Measurements from ENCODE around the gene CTNNA2. TPM values are rescaled to one million over a fixed set of nuclear protein-coding genes. Genes with fewer than 3 reads are reported as not detected.

CTNNA2 gene
- total and polyA plus RNA-seq, 7 donors = 0.03 to 0.36 (median 0.17) TPM; not detected in 4

GRCh38 chr2:80102026-80102425 is 589.2 kb downstream of the CTNNA2 start:
- Histone ChIP-seq H3K27ac (no peak overlapping the region), H3K36me3 (ENCODE audit: insufficient read depth in 1 of 2, low read depth in 1 of 2) (no peaks in the 10 kb centered on the region), H3K27me3 (ENCODE audit: insufficient read depth in 3 of 3, low read length in 2 of 3) (no peaks in the 10 kb centered on the region), H3K4me3 (no peak overlapping the region), H3K9me3 (no peaks in the 10 kb centered on the region), H3K4me1 (no peaks in the 10 kb centered on the region)
- DNase-seq (no peak), ATAC-seq (no peak)
- TF ChIP-seq CTCF (IDR thresholded peaks at IDR 0.05) = no peak
- WGBS, 3 donors = 95 to 100% (median 98%) methylated on average over 1 of the region's 1 CpG
- intact Hi-C loops (cut with DNase I) = no loop called here

- Histone ChIP-seq H3K4me1 (no peaks in the 10 kb centered on the region), H3K9me3 (no peaks in the 10 kb centered on the region), H3K27ac (no peak overlapping the region), H3K27me3 (ENCODE audit: insufficient read depth in 3 of 3, low read length in 2 of 3) (no peaks in the 10 kb centered on the region), H3K36me3 (ENCODE audit: insufficient read depth in 1 of 2, low read depth in 1 of 2) (no peaks in the 10 kb centered on the region), H3K4me3 (no peak overlapping the region)
- no peak for DNase-seq
- TF ChIP-seq CTCF (IDR thresholded peaks at IDR 0.05) = no peak
- 75 to 76% (median 76%) methylated on average over 7 of the region's 7 CpGs for WGBS, 3 donors
- no peak for ATAC-seq
- intact Hi-C loops (cut with DNase I) = no loop called here
Observed at GRCh38 chr2:80105015-80105640, 592.3 kb downstream of the CTNNA2 start.

GRCh38 chr2:80111185-80111584 is 598.3 kb downstream of the CTNNA2 start:
- TF ChIP-seq CTCF (IDR thresholded peaks at IDR 0.05) = no peak
- DNase-seq = no peak
- no peak for ATAC-seq
- Histone ChIP-seq H3K27me3 (ENCODE audit: insufficient read depth in 3 of 3, low read length in 2 of 3) (no peaks in the 10 kb centered on the region), H3K9me3 (no peaks in the 10 kb centered on the region), H3K27ac (no peak overlapping the region), H3K4me3 (no peak overlapping the region), H3K36me3 (ENCODE audit: insufficient read depth in 1 of 2, low read depth in 1 of 2) (no peaks in the 10 kb centered on the region), H3K4me1 (no peaks in the 10 kb centered on the region)
- intact Hi-C loops (cut with DNase I) = no loop called here

- Histone ChIP-seq H3K9me3 (no peaks in the 10 kb centered on the region), H3K36me3 (ENCODE audit: insufficient read depth in 1 of 2, low read depth in 1 of 2) (no peaks in the 10 kb centered on the region), H3K4me1 (no peaks in the 10 kb centered on the region), H3K27ac (no peak overlapping the region), H3K4me3 (no peak overlapping the region), H3K27me3 (ENCODE audit: insufficient read depth in 3 of 3, low read length in 2 of 3) (no peaks in the 10 kb centered on the region)
- ATAC-seq (no peak), DNase-seq (no peak)
- WGBS, 3 donors = 74 to 79% (median 77%) methylated on average over 3 of the region's 3 CpGs
- intact Hi-C loops (cut with DNase I) = no loop called here
- no peak for TF ChIP-seq CTCF (IDR thresholded peaks at IDR 0.05)
Observed at GRCh38 chr2:80112790-80113189, 599.9 kb downstream of the CTNNA2 start.

- DNase-seq (no peak), ATAC-seq (no peak)
- Histone ChIP-seq H3K4me3 (no peak overlapping the region), H3K36me3 (ENCODE audit: insufficient read depth in 1 of 2, low read depth in 1 of 2) (no peaks in the 10 kb centered on the region), H3K27ac (no peak overlapping the region), H3K9me3 (no peaks in the 10 kb centered on the region), H3K4me1 (no peaks in the 10 kb centered on the region), H3K27me3 (ENCODE audit: insufficient read depth in 3 of 3, low read length in 2 of 3) (no peaks in the 10 kb centered on the region)
- intact Hi-C loops (cut with DNase I) = no loop called here
- TF ChIP-seq CTCF (IDR thresholded peaks at IDR 0.05) = no peak
- 76 to 82% (median 78%) methylated on average over 3 of the region's 3 CpGs for WGBS, 3 donors
Observed at GRCh38 chr2:80113399-80113798, 600.5 kb downstream of the CTNNA2 start.
